GM23338 (cell line): Measurements from ENCODE around the gene ASB5. TPM values are rescaled to one million over a fixed set of nuclear protein-coding genes. Genes with fewer than 3 reads are reported as not detected.

ENCODE experiments used
- ATAC-seq: fragments of 200-7000 bp; cut with Tn5 transposase; 3 replicates; pipeline ENCODE4 v1.9.1; 2020
- DNase-seq: peaks from one replicate; pipeline ENCODE4 v3.0.0-alpha.2; 2015; ENCODE audit warnings: low spot score
- H2AFZ ChIP-seq: fragments of 200-600 bp; sonication (generic); 2 replicates; pipeline ENCODE4 v1.8.0; 2016; ENCODE audit warnings: antibody characterized with exemption, mild to moderate bottlenecking, moderate library complexity
- H3F3A ChIP-seq: fragments of 200-600 bp; sonication (generic); replicated peaks from 2 replicates; pipeline ENCODE4 v1.8.0; 2017; ENCODE audit warnings: antibody characterized with exemption, mixed run types, low read depth
- H3K27ac ChIP-seq: fragments of 200-600 bp; sonication (generic); 2 replicates; pipeline ENCODE4 v1.6.1; 2016; ENCODE audit warnings: low read depth
- H3K27me3 ChIP-seq: fragments of 200-600 bp; sonication (generic); 2 replicates; pipeline ENCODE4 v1.8.0; 2016; ENCODE audit warnings: mild to moderate bottlenecking, mixed run types, moderate library complexity; ENCODE audit not compliant: insufficient read depth
- H3K36me3 ChIP-seq: fragments of 200-600 bp; sonication (generic); 2 replicates; pipeline ENCODE4 v1.8.0; 2016; ENCODE audit warnings: mild to moderate bottlenecking; ENCODE audit not compliant: insufficient read depth
- H3K4me1 ChIP-seq: fragments of 200-600 bp; sonication (generic); 2 replicates; pipeline ENCODE4 v1.8.0; 2016; ENCODE audit warnings: mild to moderate bottlenecking, moderate library complexity; ENCODE audit not compliant: insufficient read depth
- H3K4me2 ChIP-seq: fragments of 200-600 bp; sonication (generic); 2 replicates; pipeline ENCODE4 v1.7.1; 2017; ENCODE audit warnings: mixed run types
- H3K4me3 ChIP-seq: fragments of 200-600 bp; sonication (generic); 2 replicates; pipeline ENCODE4 v1.6.1; 2016; ENCODE audit warnings: mixed run types
- H3K79me2 ChIP-seq: fragments of 200-600 bp; sonication (generic); replicated peaks from 2 replicates; pipeline ENCODE4 v1.8.0; 2017; ENCODE audit warnings: mild to moderate bottlenecking; ENCODE audit not compliant: insufficient read depth
- H3K9me2 ChIP-seq: fragments of 200-600 bp; sonication (generic); 2 replicates; pipeline ENCODE4 v1.8.0; 2017; ENCODE audit not compliant: insufficient read depth
- H4K20me1 ChIP-seq: fragments of 200-600 bp; sonication (generic); replicated peaks from 2 replicates; pipeline ENCODE4 v1.8.0; 2017; ENCODE audit warnings: mild to moderate bottlenecking; ENCODE audit not compliant: insufficient read depth
- H3K27ac Mint-ChIP-seq: 2 replicates; pipeline ENCODE4 v1.8.0; 2020; ENCODE audit warnings: inconsistent platforms, mild to moderate bottlenecking, moderate library complexity, mixed read lengths
- H3K27me3 Mint-ChIP-seq: 3 replicates; pipeline ENCODE4 v1.8.0; 2022; ENCODE audit warnings: low read depth, mild to moderate bottlenecking, moderate library complexity, mixed read lengths, inconsistent platforms; ENCODE audit not compliant: insufficient read depth, poor library complexity
- H3K36me3 Mint-ChIP-seq: 3 replicates; pipeline ENCODE4 v1.8.0; 2021; ENCODE audit warnings: low read depth, mild to moderate bottlenecking, inconsistent platforms, moderate library complexity, mixed read lengths
- H3K4me1 Mint-ChIP-seq: 3 replicates; pipeline ENCODE4 v1.8.0; 2020; ENCODE audit warnings: mild to moderate bottlenecking, inconsistent platforms, mixed read lengths
- H3K4me3 Mint-ChIP-seq: 3 replicates; pipeline ENCODE4 v1.8.0; 2021; ENCODE audit warnings: moderate library complexity, mild to moderate bottlenecking, inconsistent platforms, mixed read lengths
- H3K9me3 Mint-ChIP-seq: 3 replicates; pipeline ENCODE4 v1.8.0; 2020; ENCODE audit warnings: moderate library complexity, mild to moderate bottlenecking, inconsistent platforms, mixed read lengths
- CREB1 ChIP-seq: fragments of 250-450 bp; sonication (Bioruptor Pico); IDR thresholded peaks from 2 replicates; pipeline ENCODE4 v1.5.0; 2020; ENCODE audit warnings: low read depth, mild to moderate bottlenecking, moderate library complexity
- CTCF ChIP-seq, 2 experiments: fragments of 200-600 bp in 1 of 2; sonication (generic) in 1 of 2; conservative IDR thresholded peaks; 2 replicates each; pipeline versions ENCODE4 v1.5.1 to v1.6.1; 2016 to 2017; ENCODE audit warnings: antibody characterized with exemption in 2 of 2, low read depth in 2 of 2, mild to moderate bottlenecking in 2 of 2, moderate library complexity in 1 of 2
- ETS1 ChIP-seq: IDR thresholded peaks from 2 replicates; pipeline ENCODE4 v1.6.1; 2016; ENCODE audit warnings: antibody characterized with exemption
- EZH2 ChIP-seq: fragments of 200-600 bp; sonication (generic); IDR thresholded peaks from one replicate; pipeline ENCODE4 v1.8.0; 2017; ENCODE audit warnings: antibody characterized with exemption, mild to moderate bottlenecking, low read depth; ENCODE audit not compliant: unreplicated experiment
- EZH2phosphoT487 ChIP-seq: fragments of 200-600 bp; sonication (generic); IDR thresholded peaks from one replicate; pipeline ENCODE4 v1.8.1; 2018; ENCODE audit warnings: antibody characterized with exemption; ENCODE audit not compliant: unreplicated experiment
- JUNB ChIP-seq: IDR thresholded peaks from one replicate; pipeline ENCODE4 v1.6.1; 2016; ENCODE audit warnings: antibody characterized with exemption; ENCODE audit not compliant: unreplicated experiment
- NANOG ChIP-seq: IDR thresholded peaks from 2 replicates; pipeline ENCODE4 v1.6.1; 2016; ENCODE audit warnings: antibody characterized with exemption, borderline replicate concordance
- STAT1 ChIP-seq: IDR thresholded peaks from one replicate; pipeline ENCODE4 v1.6.1; 2016; ENCODE audit warnings: antibody characterized with exemption; ENCODE audit not compliant: unreplicated experiment
- ZNF114 ChIP-seq: fragments of 250-450 bp; sonication (Bioruptor Pico); IDR thresholded peaks from 2 replicates; pipeline ENCODE4 v1.5.0; 2020; ENCODE audit warnings: mild to moderate bottlenecking, moderate library complexity
- ZNF331 ChIP-seq: fragments of 250-450 bp; sonication (Bioruptor Pico); IDR thresholded peaks from 2 replicates; pipeline ENCODE4 v1.5.0; 2020; ENCODE audit warnings: low read depth, mild to moderate bottlenecking, moderate library complexity
- ZNF462 ChIP-seq: fragments of 250-450 bp; sonication (Bioruptor Pico); IDR thresholded peaks from 2 replicates; pipeline ENCODE4 v1.5.0; 2020; ENCODE audit warnings: mild to moderate bottlenecking, moderate library complexity
- polyA plus RNA-seq: library from polyadenylated mRNA; unstranded; fragments of >200 nt; fragmentation: Nextera tagmentation; extraction: Ambion mirVana; gene quantifications from 2 replicates; pipeline ENCODE4 v1.2.1, GENCODE V29; 2016
- total RNA-seq: library from RNA; depleted of rRNA; stranded (reverse); fragments of >200 nt; shearing (Covaris generic); gene quantifications from 2 replicates; pipeline ENCODE4 v1.2.3, GENCODE V29; 2014

Gene ASB5
- total and polyA plus RNA-seq, 2 experiments from 2014 or later = not detected

- TF ChIP-seq CTCF (conservative IDR thresholded peaks at IDR 0.05; ENCODE audit: low read depth in 2 of 2) (no peak), ZNF114 (CRISPR knock-in tag) (no peak), STAT1 (no peak), JUNB (no peak), ETS1 (no peak), EZH2phosphoT487 (no peak), NANOG (no peak), EZH2 (no peak), CREB1 (CRISPR knock-in tag) (no peak)
Measured at GRCh38 chr4:176222149-176222548, 46.9 kb downstream of the ASB5 start (continued).

GRCh38 chr4:176217510-176217909, 51.5 kb downstream of the ASB5 start:
- Histone ChIP-seq H3K79me2 (no peaks in the 10 kb centered on the region), H3K4me3 (no peak overlapping the region), H3K4me2 (no peak overlapping the region), H3K9me2 (no peaks in the 10 kb centered on the region), H3K36me3 (no peaks in the 10 kb centered on the region), H4K20me1 (no peaks in the 10 kb centered on the region), H3K4me1 (no peaks in the 10 kb centered on the region), H3K27me3 (no peaks in the 10 kb centered on the region), H2AFZ (no peak overlapping the region), H3K27ac (no peak overlapping the region), H3F3A (no peaks in the 10 kb centered on the region)
- DNase-seq = no peak
- no peak overlapping the region for H3K27ac Mint-ChIP-seq
- H3K27me3 Mint-ChIP-seq = no peaks in the 10 kb centered on the region
- no peaks in the 10 kb centered on the region for H3K36me3 Mint-ChIP-seq
- H3K4me1 Mint-ChIP-seq = peaks cover 2% of the 10 kb centered on the region; the same call in 2 of the 3 replicates
- no peak for ATAC-seq
- no peak for TF ChIP-seq STAT1
- no peak for TF ChIP-seq ZNF114 (CRISPR knock-in tag)
- no peak for TF ChIP-seq EZH2phosphoT487
- no peak for TF ChIP-seq ZNF462 (CRISPR knock-in tag)
- TF ChIP-seq CTCF (conservative IDR thresholded peaks at IDR 0.05; ENCODE audit: low read depth in 2 of 2) = no peak
- no peak for TF ChIP-seq ETS1
- no peak for TF ChIP-seq ZNF331 (CRISPR knock-in tag)
- no peak overlapping the region for H3K4me3 Mint-ChIP-seq
- peaks cover 2% of the 10 kb centered on the region; the same call in 2 of the 3 replicates for H3K9me3 Mint-ChIP-seq
